GM12878 (cell line): Measurements from ENCODE around the gene SNN.

ENCODE experiments used
- ATF3 ChIP-seq: IDR thresholded peaks from 2 replicates; pipeline ENCODE4 v1.6.1; 2011; ENCODE audit warnings: low read depth, mild to moderate bottlenecking, low read length, moderate library complexity, borderline replicate concordance; ENCODE audit errors: extremely low read depth
- CREB1 ChIP-seq: IDR thresholded peaks from 2 replicates; pipeline ENCODE4 v1.6.1; 2012; ENCODE audit warnings: low read depth, mild to moderate bottlenecking, inconsistent platforms
- CTCF ChIP-seq, 3 experiments: IDR thresholded peaks in 2 of 3; conservative IDR thresholded peaks in 1 of 3; 2 replicates each; pipeline ENCODE4 v1.5.1; 2011; ENCODE audit warnings: low read depth in 3 of 3, low read length in 3 of 3, mild to moderate bottlenecking in 3 of 3, control low read depth in 2 of 3, moderate library complexity in 2 of 3, inconsistent platforms in 1 of 3, mixed read lengths in 1 of 3; ENCODE audit not compliant: control insufficient read depth in 2 of 3, insufficient read depth in 1 of 3; ENCODE audit errors: extremely low read depth in 1 of 3
- DPF2 ChIP-seq: fragments of 450-650 bp; IDR thresholded peaks from 2 replicates; pipeline ENCODE4 v1.6.1; 2017; ENCODE audit warnings: mild to moderate bottlenecking
- POLR2AphosphoS5 ChIP-seq: IDR thresholded peaks from 2 replicates; pipeline ENCODE4 v1.6.1; 2011; ENCODE audit warnings: mild to moderate bottlenecking, low read length, inconsistent platforms
- SRF ChIP-seq, 2 experiments: IDR thresholded peaks; 2 replicates each; pipeline ENCODE4 v1.6.1; 2011; ENCODE audit warnings: low read depth in 2 of 2, low read length in 2 of 2, mild to moderate bottlenecking in 1 of 2, moderate library complexity in 1 of 2
- USF2 ChIP-seq: IDR thresholded peaks from 2 replicates; pipeline ENCODE4 v1.6.1; 2011; ENCODE audit warnings: low read depth, low read length, improper control_type of control experiment, borderline replicate concordance

- TF ChIP-seq CREB1 (no peak), POLR2AphosphoS5 (no peak), ATF3 (no peak), CTCF (IDR thresholded peaks at IDR 0.05 in 2 of 3, conservative IDR thresholded peaks at IDR 0.05 in 1 of 3; ENCODE audit: control insufficient read depth in 2 of 3, extremely low read depth in 1 of 3, insufficient read depth in 1 of 3, low read depth in 3 of 3, low read length in 3 of 3) (0 out of 6 replicates have a peak, but pooled peaks of 1 of the 3 experiments have one; percentile 3), USF2 (no peak), SRF (IDR thresholded peaks at IDR 0.05; ENCODE audit: low read depth in 2 of 2, low read length in 2 of 2) (no peak), DPF2 (no peak)
Observed at GRCh38 chr16:11715246-11715947, 47.1 kb downstream of the SNN start.
